IPS DF 6.9 (cell line): ENCODE data around the gene TDRD9.
A peak's percentile ranks its signal among the peaks of the same experiment; 100 is the strongest.
"Not testable (repeated sequence)": the region's sequence is repeated elsewhere in the genome, so short reads cannot be mapped to it uniquely, and the experiment has no call there.

ENCODE experiments used
- DNase-seq: peaks from one replicate; pipeline ENCODE4 v3.0.0-alpha.2; 2013; ENCODE audit warnings: low read depth, low spot score
- H3K27ac ChIP-seq: one replicate; pipeline ENCODE4 v1.5.1; 2013; ENCODE audit warnings: low read length, control low read depth
- H3K27me3 ChIP-seq: 2 replicates; pipeline ENCODE4 v1.6.1; 2013; ENCODE audit warnings: mild to moderate bottlenecking, low read length; ENCODE audit not compliant: control insufficient read depth, insufficient read depth
- H3K36me3 ChIP-seq: 2 replicates; pipeline ENCODE4 v1.6.1; 2013; ENCODE audit warnings: low read length; ENCODE audit not compliant: control insufficient read depth, insufficient read depth
- H3K4me1 ChIP-seq: 2 replicates; pipeline ENCODE4 v1.6.1; 2013; ENCODE audit warnings: low read length; ENCODE audit not compliant: control insufficient read depth, insufficient read depth
- H3K4me3 ChIP-seq: 2 replicates; pipeline ENCODE4 v1.5.1; 2013; ENCODE audit warnings: mild to moderate bottlenecking, low read length
- H3K9me3 ChIP-seq: 2 replicates; pipeline ENCODE4 v1.6.1; 2013; ENCODE audit warnings: low read length, inconsistent platforms; ENCODE audit not compliant: control insufficient read depth, insufficient read depth
- WGBS: extraction: QIAGEN DNeasy Blood & Tissue Kit; methylation state at CpG from one replicate; pipeline ENCODE4 v1.1.7; 2013; ENCODE audit warnings: mixed read lengths, missing lambda C conversion rate; ENCODE audit not compliant: insufficient read length, insufficient coverage; 5-methylcytosine and 5-hydroxymethylcytosine counted together

The TDRD9 gene

GRCh38 chr14:103908580-103908979 lies 19.7 kb upstream of the TDRD9 start:
- peaks cover 2% of the 10 kb centered on the region; the same call in 1 of the 2 replicates for H3K4me1 ChIP-seq
- no CpG with 5 or more reads among the region's 4 CpGs for WGBS

GRCh38 chr14:103909531-103910261 lies 18.6 kb upstream of the TDRD9 start:
- Histone ChIP-seq H3K27ac (no peak overlapping the region), H3K9me3 (no peaks in the 10 kb centered on the region), H3K4me3 (no peak overlapping the region), H3K36me3 (no peaks in the 10 kb centered on the region; the same call in 1 of the 2 replicates), H3K27me3 (no peaks in the 10 kb centered on the region), H3K4me1 (peaks cover 2% of the 10 kb centered on the region; the same call in 1 of the 2 replicates)
- WGBS = no CpG with 5 or more reads among the region's 26 CpGs
- DNase-seq = no peak

More at GRCh38 chr14:103908580-103908979, 19.7 kb upstream of the TDRD9 start:
- no peak overlapping the region for H3K27ac ChIP-seq
- H3K36me3 ChIP-seq = no peaks in the 10 kb centered on the region
- no peaks in the 10 kb centered on the region for H3K27me3 ChIP-seq
- DNase-seq = no peak
- no peaks in the 10 kb centered on the region for H3K9me3 ChIP-seq
- H3K4me3 ChIP-seq = no peak overlapping the region

GRCh38 chr14:103910262-103910935 lies 17.9 kb upstream of the TDRD9 start:
- peak; percentile 82 for DNase-seq
- no peaks in the 10 kb centered on the region for H3K27me3 ChIP-seq
- no peak overlapping the region for H3K4me3 ChIP-seq
- no peaks in the 10 kb centered on the region; the same call in 1 of the 2 replicates for H3K36me3 ChIP-seq
- WGBS = no CpG with 5 or more reads among the region's 20 CpGs
- peaks cover 2% of the 10 kb centered on the region; the same call in 1 of the 2 replicates for H3K4me1 ChIP-seq
- no peak overlapping the region for H3K27ac ChIP-seq
- no peaks in the 10 kb centered on the region for H3K9me3 ChIP-seq

- Histone ChIP-seq H3K4me3 (no peak overlapping the region), H3K27ac (no peak overlapping the region)
- no CpG with 5 or more reads among the region's 6 CpGs for WGBS
These were observed 17.3 kb upstream of the TDRD9 start for GRCh38 chr14:103910984-103911383.

GRCh38 chr14:103915616-103916015 lies 12.6 kb upstream of the TDRD9 start:
- H3K4me1 ChIP-seq = no peaks in the 10 kb centered on the region
- no CpG with 5 or more reads among the region's 6 CpGs for WGBS
- no peak overlapping the region for H3K4me3 ChIP-seq
- no peak for DNase-seq
- no peaks in the 10 kb centered on the region for H3K9me3 ChIP-seq
- H3K36me3 ChIP-seq = peaks cover 5% of the 10 kb centered on the region; the same call in 1 of the 2 replicates
- H3K27ac ChIP-seq = no peak overlapping the region
- H3K27me3 ChIP-seq = no peaks in the 10 kb centered on the region

More at GRCh38 chr14:103910984-103911383, 17.3 kb upstream of the TDRD9 start:
- Histone ChIP-seq H3K36me3 (no peaks in the 10 kb centered on the region; the same call in 1 of the 2 replicates), H3K4me1 (peaks cover 2% of the 10 kb centered on the region; the same call in 1 of the 2 replicates), H3K27me3 (no peaks in the 10 kb centered on the region), H3K9me3 (no peaks in the 10 kb centered on the region)
- no peak for DNase-seq

- peaks cover 5% of the 10 kb centered on the region; the same call in 1 of the 2 replicates for H3K36me3 ChIP-seq
- H3K4me1 ChIP-seq = no peaks in the 10 kb centered on the region
- no peak overlapping the region for H3K4me3 ChIP-seq
- DNase-seq = no peak
- no CpG with 5 or more reads among the region's 14 CpGs for WGBS
- H3K9me3 ChIP-seq = no peaks in the 10 kb centered on the region
- H3K27ac ChIP-seq = no peak overlapping the region
- no peaks in the 10 kb centered on the region for H3K27me3 ChIP-seq
These were observed 11.5 kb upstream of the TDRD9 start for GRCh38 chr14:103916636-103917262.

- Histone ChIP-seq H3K27ac (no peak overlapping the region), H3K4me1 (no peaks in the 10 kb centered on the region), H3K27me3 (no peaks in the 10 kb centered on the region), H3K36me3 (peaks cover 5% of the 10 kb centered on the region; the same call in 1 of the 2 replicates), H3K4me3 (peak overlapping the region; percentile 84), H3K9me3 (no peaks in the 10 kb centered on the region)
- DNase-seq = peak; percentile 63
- WGBS = no CpG with 5 or more reads among the region's 58 CpGs
These were observed 7.0 kb upstream of the TDRD9 start for GRCh38 chr14:103920981-103921854.

GRCh38 chr14:103921855-103922200 lies 6.4 kb upstream of the TDRD9 start:
- not testable (repeated sequence) for H3K4me3 ChIP-seq, H3K36me3 ChIP-seq, H3K27ac ChIP-seq, DNase-seq, H3K9me3 ChIP-seq, H3K4me1 ChIP-seq, H3K27me3 ChIP-seq
- WGBS = no CpG with 5 or more reads among the region's 12 CpGs

GRCh38 chr14:103923863-103924262 lies 4.4 kb upstream of the TDRD9 start:
- no peaks in the 10 kb centered on the region for H3K36me3 ChIP-seq
- no peak overlapping the region for H3K27ac ChIP-seq
- no peaks in the 10 kb centered on the region for H3K4me1 ChIP-seq
- no peak for DNase-seq
- H3K27me3 ChIP-seq = no peaks in the 10 kb centered on the region
- H3K4me3 ChIP-seq = no peak overlapping the region
- no peaks in the 10 kb centered on the region for H3K9me3 ChIP-seq
- no CpG with 5 or more reads among the region's 6 CpGs for WGBS

GRCh38 chr14:103925316-103925715 lies 2.9 kb upstream of the TDRD9 start:
- no CpG with 5 or more reads among the region's 5 CpGs for WGBS
- no peak for DNase-seq
- H3K36me3 ChIP-seq = no peaks in the 10 kb centered on the region
- no peaks in the 10 kb centered on the region for H3K9me3 ChIP-seq
- H3K27ac ChIP-seq = no peak overlapping the region
- no peaks in the 10 kb centered on the region for H3K4me1 ChIP-seq
- no peaks in the 10 kb centered on the region for H3K27me3 ChIP-seq
- no peak overlapping the region for H3K4me3 ChIP-seq
